K562 (cell line): ENCODE data around the gene MGAT4B. TPM values are rescaled to one million over a fixed set of nuclear protein-coding genes. Genes with fewer than 3 reads are reported as not detected.

Experiments used
- ATF1 ChIP-seq, 2 experiments: fragments of 450-650 bp in 1 of 2; IDR thresholded peaks; 2 replicates each; pipeline ENCODE4 v1.6.1; 2016; ENCODE audit warnings: missing compliant biosample characterization in 1 of 2, missing genetic modification characterization in 1 of 2
- CAMTA2 ChIP-seq: fragments of 250-450 bp; sonication (Bioruptor Pico); conservative IDR thresholded peaks from 2 replicates; pipeline ENCODE4 v1.5.1; 2022
- CEBPB ChIP-seq: fragments of 450-650 bp; IDR thresholded peaks from 2 replicates; pipeline ENCODE4 v1.6.1; 2016; ENCODE audit warnings: missing genetic modification characterization, missing compliant biosample characterization
- CLOCK ChIP-seq: fragments of 250-450 bp; sonication (Bioruptor Pico); IDR thresholded peaks from 2 replicates; pipeline ENCODE4 v1.4.0; 2020; ENCODE audit warnings: mild to moderate bottlenecking, moderate library complexity, borderline replicate concordance
- E2F3 ChIP-seq: fragments of 250-450 bp; sonication (Bioruptor Pico); IDR thresholded peaks from 2 replicates; pipeline ENCODE4 v1.4.0; 2020; ENCODE audit warnings: mild to moderate bottlenecking
- HOXB6 ChIP-seq: fragments of 250-450 bp; sonication (Bioruptor Pico); IDR thresholded peaks from 2 replicates; pipeline ENCODE4 v1.5.1; 2022; ENCODE audit warnings: mild to moderate bottlenecking, borderline replicate concordance
- KLF6 ChIP-seq: fragments of 250-450 bp; sonication (Bioruptor Pico); IDR thresholded peaks from 2 replicates; pipeline ENCODE4 v1.4.0; 2020; ENCODE audit warnings: mild to moderate bottlenecking, moderate library complexity, borderline replicate concordance
- LCOR ChIP-seq: sonication (generic); formaldehyde crosslinking; IDR thresholded peaks from 2 replicates; pipeline ENCODE4 v1.8.0; 2022; ENCODE audit warnings: mild to moderate bottlenecking, missing genetic modification reagents
- MYC ChIP-seq, 2 experiments: fragments of 250-450 bp in 1 of 2; sonication (Bioruptor Pico) in 1 of 2; IDR thresholded peaks; 2 replicates each; pipeline versions ENCODE4 v1.5.1 to v1.6.1; 2012 to 2021; ENCODE audit warnings: low read depth in 2 of 2, borderline replicate concordance in 1 of 2, improper control_type of control experiment in 1 of 2, low read length in 1 of 2, mild to moderate bottlenecking in 1 of 2, moderate library complexity in 1 of 2
- PCBP1 ChIP-seq: fragments of 200-400 bp; formaldehyde crosslinking; IDR thresholded peaks from 2 replicates; pipeline ENCODE4 v1.6.1; 2018; ENCODE audit warnings: mild to moderate bottlenecking, low read depth, low read length; ENCODE audit not compliant: poor library complexity, severe bottlenecking
- SIX5 ChIP-seq, 2 experiments: IDR thresholded peaks; 2 replicates each; pipeline ENCODE4 v1.6.1; 2011; ENCODE audit warnings: low read length in 2 of 2, borderline replicate concordance in 1 of 2, low read depth in 1 of 2, mild to moderate bottlenecking in 1 of 2, moderate library complexity in 1 of 2; ENCODE audit not compliant: insufficient read depth in 1 of 2
- SNAPC5 ChIP-seq: fragments of 250-450 bp; sonication (Bioruptor Pico); IDR thresholded peaks from 2 replicates; pipeline ENCODE4 v1.8.0; 2021; ENCODE audit warnings: moderate library complexity, mild to moderate bottlenecking, inconsistent platforms
- ZNF318 ChIP-seq, 2 experiments: fragments of 450-650 bp; IDR thresholded peaks; 2 replicates each; pipeline ENCODE4 v1.6.1; 2016; ENCODE audit warnings: mild to moderate bottlenecking in 2 of 2, borderline replicate concordance in 1 of 2, low read depth in 1 of 2, moderate library complexity in 1 of 2
- ZNF347 ChIP-seq: fragments of 450-650 bp; formaldehyde crosslinking; IDR thresholded peaks from 2 replicates; pipeline ENCODE4 v1.4.0; 2020; ENCODE audit warnings: low read depth, mild to moderate bottlenecking, moderate library complexity
- ZNF436 ChIP-seq: fragments of 250-450, 450-650 bp; sonication (Bioruptor Pico); formaldehyde crosslinking; IDR thresholded peaks from 2 replicates; pipeline ENCODE4 v1.7.0; 2020; ENCODE audit warnings: mild to moderate bottlenecking
- ZNF830 ChIP-seq: fragments of 250-450 bp; sonication (Bioruptor Pico); IDR thresholded peaks from 2 replicates; pipeline ENCODE4 v1.5.0; 2021; ENCODE audit warnings: mild to moderate bottlenecking
- polyA plus RNA-seq, 8 experiments: library from polyadenylated mRNA; depleted of rRNA in 4 of 8; stranded (reverse) in 5 of 8; unstranded in 3 of 8; fragments of >200 nt; fragmentation: Nextera tagmentation in 2 of 8; fragmentation: Illumina TruSeq in 1 of 8; extraction: Ambion mirVana in 2 of 8; extraction: Trizol in 1 of 8; gene quantifications; 2 replicates each; pipeline versions ENCODE4 v1.2.1 to v1.2.3, GENCODE V29; 2011 to 2014; ENCODE audit warnings: inconsistent platforms in 1 of 8, missing spikeins in 1 of 8
- total RNA-seq, 7 experiments: library from RNA; depleted of rRNA in 6 of 7; stranded (reverse); fragments of >200 nt in 6 of 7; fragmentation: Illumina TruSeq in 2 of 7; extraction: Trizol in 2 of 7; gene quantifications; 2 replicates each; pipeline versions ENCODE4 v1.2.1 to v1.2.3, GENCODE V29; 2011 to 2021; ENCODE audit warnings: low replicate concordance in 1 of 7

Gene MGAT4B
- total and polyA plus RNA-seq, 9 of the 15 experiments (the other 6 are each of a cell fraction or from before 2014, with no cell fraction given), result 0.34 to 133 (median 75.4) TPM

GRCh38 chr5:179820127-179820482 lies 13.4 kb upstream of the MGAT4B start (continued):
- no peak for TF ChIP-seq ZNF830 (CRISPR knock-in tag)
- no peak for TF ChIP-seq SNAPC5 (CRISPR knock-in tag)
- no peak for TF ChIP-seq CAMTA2 (CRISPR knock-in tag)
- 0 out of 2 replicates have a peak, but pooled peaks have one; percentile 42 for TF ChIP-seq E2F3 (CRISPR knock-in tag)
- no peak for TF ChIP-seq ZNF318 (IDR thresholded peaks at IDR 0.05; ENCODE audit: borderline replicate concordance in 1 of 2, low read depth in 1 of 2)
- TF ChIP-seq ZNF347 (CRISPR knock-in tag), result no peak
- TF ChIP-seq CEBPB (tag), result no peak
- TF ChIP-seq HOXB6 (CRISPR knock-in tag), result no peak
- no peak for TF ChIP-seq PCBP1
- TF ChIP-seq ZNF436 (CRISPR knock-in tag), result no peak
- no peak for TF ChIP-seq CLOCK (CRISPR knock-in tag)
- no peak for TF ChIP-seq MYC (IDR thresholded peaks at IDR 0.05; ENCODE audit: low read depth, low read length)
- no peak; the same call in 1 of the 2 replicates for TF ChIP-seq MYC (CRISPR knock-in tag; IDR thresholded peaks at IDR 0.05; ENCODE audit: borderline replicate concordance, low read depth)
- TF ChIP-seq SIX5 (IDR thresholded peaks at IDR 0.05; ENCODE audit: borderline replicate concordance in 1 of 2, insufficient read depth in 1 of 2, low read depth in 1 of 2, low read length in 2 of 2), result no peak
- no peak for TF ChIP-seq KLF6
- TF ChIP-seq ATF1 (CRISPR knock-in tag; IDR thresholded peaks at IDR 0.05), result no peak
- TF ChIP-seq ATF1 (tag; IDR thresholded peaks at IDR 0.05), result no peak
- TF ChIP-seq LCOR (CRISPR knock-in tag), result no peak
